HepG2 (cell line): ENCODE results near the gene MSI2. TPM values are rescaled to one million over a fixed set of nuclear protein-coding genes. Genes with fewer than 3 reads are reported as not detected.
A peak's percentile ranks its signal among the peaks of the same experiment; 100 is the strongest.

Source experiments
- CREBL2 ChIP-seq: sonication (generic); formaldehyde crosslinking; IDR thresholded peaks from 2 replicates; pipeline ENCODE4 v1.8.1; 2023; ENCODE audit warnings: missing genetic modification reagents, mild to moderate bottlenecking, borderline replicate concordance
- ETS1 ChIP-seq: sonication (generic); formaldehyde crosslinking; IDR thresholded peaks from 2 replicates; pipeline ENCODE4 v1.4.0; 2020; ENCODE audit warnings: missing genetic modification reagents
- NCOA1 ChIP-seq: sonication (generic); formaldehyde crosslinking; IDR thresholded peaks from 2 replicates; pipeline ENCODE4 v1.9.0; 2021; ENCODE audit warnings: missing genetic modification reagents
- NR1H2 ChIP-seq: sonication (generic); formaldehyde crosslinking; IDR thresholded peaks from 2 replicates; pipeline ENCODE4 v1.8.1; 2022; ENCODE audit warnings: low read depth, missing genetic modification reagents, borderline replicate concordance
- PHF21A ChIP-seq: sonication (generic); formaldehyde crosslinking; IDR thresholded peaks from 2 replicates; pipeline ENCODE4 v1.5.0; 2020; ENCODE audit warnings: mild to moderate bottlenecking, missing genetic modification reagents
- PTBP1 ChIP-seq: fragments of 200-400 bp; formaldehyde crosslinking; IDR thresholded peaks from 2 replicates; pipeline ENCODE4 v1.6.1; 2018; ENCODE audit warnings: low read length, low read depth; ENCODE audit not compliant: poor library complexity, severe bottlenecking
- RAD51 ChIP-seq: fragments of 450-650 bp; IDR thresholded peaks from 2 replicates; pipeline ENCODE4 v1.6.1; 2016; ENCODE audit warnings: borderline replicate concordance
- SP1 ChIP-seq, 2 experiments: fragments of 450-650 bp in 1 of 2; sonication (generic) in 1 of 2; formaldehyde crosslinking in 1 of 2; IDR thresholded peaks; 2 replicates each; pipeline versions ENCODE4 v1.4.0 to v1.6.1; 2016 to 2020; ENCODE audit warnings: missing genetic modification reagents in 1 of 2
- SRSF4 ChIP-seq: fragments of 200-400 bp; formaldehyde crosslinking; IDR thresholded peaks from one replicate; pipeline ENCODE4 v1.6.1; 2018; ENCODE audit warnings: mild to moderate bottlenecking, low read depth, low read length, moderate library complexity; ENCODE audit not compliant: poor library complexity, severe bottlenecking
- TBP ChIP-seq: sonication (generic); formaldehyde crosslinking; IDR thresholded peaks from 2 replicates; pipeline ENCODE4 v1.5.0; 2020; ENCODE audit warnings: missing genetic modification reagents
- UBTF ChIP-seq: sonication (generic); formaldehyde crosslinking; IDR thresholded peaks from 2 replicates; pipeline ENCODE4 v1.4.0; 2020; ENCODE audit warnings: mild to moderate bottlenecking, missing genetic modification reagents
- ZBTB20 ChIP-seq: sonication (generic); formaldehyde crosslinking; IDR thresholded peaks from 2 replicates; pipeline ENCODE4 v1.8.1; 2023; ENCODE audit warnings: missing genetic modification reagents, low read depth, mild to moderate bottlenecking, borderline replicate concordance
- ZMAT3 ChIP-seq: sonication (generic); formaldehyde crosslinking; conservative IDR thresholded peaks from 2 replicates; pipeline ENCODE4 v1.7.0; 2021; ENCODE audit warnings: missing genetic modification reagents
- ZNF383 ChIP-seq: sonication (generic); formaldehyde crosslinking; IDR thresholded peaks from 2 replicates; pipeline ENCODE4 v1.4.0; 2020; ENCODE audit warnings: missing genetic modification reagents, mild to moderate bottlenecking, borderline replicate concordance
- ZNF773 ChIP-seq: sonication (generic); formaldehyde crosslinking; IDR thresholded peaks from 2 replicates; pipeline ENCODE4 v1.4.0; 2020; ENCODE audit warnings: missing genetic modification reagents, borderline replicate concordance
- ZNF839 ChIP-seq: sonication (generic); formaldehyde crosslinking; IDR thresholded peaks from 2 replicates; pipeline ENCODE4 v1.4.0; 2020; ENCODE audit warnings: missing genetic modification reagents, mild to moderate bottlenecking, borderline replicate concordance
- ZSCAN12 ChIP-seq: sonication (generic); formaldehyde crosslinking; IDR thresholded peaks from 2 replicates; pipeline ENCODE4 v1.9.0; 2021; ENCODE audit warnings: mild to moderate bottlenecking, missing genetic modification reagents
- polyA plus RNA-seq, 8 experiments: library from polyadenylated mRNA; depleted of rRNA in 3 of 8; stranded (reverse) in 7 of 8; unstranded in 1 of 8; fragments of >200 nt; fragmentation: Illumina TruSeq in 4 of 8; extraction: Trizol in 4 of 8; gene quantifications; 2 replicates each; pipeline versions ENCODE4 v1.2.1 to v1.2.3, GENCODE V29; 2011 to 2016; ENCODE audit warnings: low read depth in 4 of 8, missing spikeins in 1 of 8, mixed read lengths in 1 of 8; ENCODE audit not compliant: insufficient read depth in 1 of 8
- total RNA-seq, 5 experiments: library from RNA; depleted of rRNA; stranded (reverse); fragments of >200 nt; fragmentation: Illumina TruSeq; extraction: Trizol; gene quantifications; 2 replicates each; pipeline ENCODE4 v1.2.3, GENCODE V29; 2016; ENCODE audit warnings: low read depth in 1 of 5
- TF ChIP-seq, protein P1 (sequence below): IDR thresholded peaks from 2 replicates; pipeline ENCODE4 v1.6.1; 2016; ENCODE audit warnings: missing compliant biosample characterization, missing genetic modification reagents, borderline replicate concordance
- TF ChIP-seq, protein P2 (sequence below): sonication (generic); formaldehyde crosslinking; IDR thresholded peaks from 2 replicates; pipeline ENCODE4 v1.4.0; 2020; ENCODE audit warnings: low read depth, missing genetic modification reagents
- TF ChIP-seq, protein P3 (sequence below): sonication (generic); formaldehyde crosslinking; IDR thresholded peaks from 2 replicates; pipeline ENCODE4 v1.4.0; 2020; ENCODE audit warnings: missing genetic modification reagents

The MSI2 gene
- total and polyA plus RNA-seq, 2 of the 13 experiments (the other 11 are each of a cell fraction or from before 2014, with no cell fraction given), result 77.5 to 78.4 TPM

DNA sequence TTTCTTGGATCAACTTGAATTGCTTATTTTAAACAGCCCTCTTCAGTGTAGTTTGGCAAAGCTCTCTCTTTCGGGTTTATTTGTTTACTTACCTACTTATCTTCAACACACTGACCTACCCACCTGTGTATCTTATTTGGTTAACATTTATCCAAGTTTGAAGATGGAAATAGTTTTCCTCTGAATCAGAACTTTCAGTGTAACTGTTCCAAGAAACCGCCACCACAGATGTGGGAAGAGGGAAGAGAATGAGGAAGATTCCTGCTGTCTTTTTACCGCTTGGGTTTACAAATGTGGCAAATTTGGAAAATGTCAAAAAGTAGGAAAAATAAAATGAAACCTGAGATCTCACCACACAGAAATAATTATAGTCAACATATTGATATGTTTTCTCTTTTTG, 115.8 kb downstream of the MSI2 start (continued):
- TF ChIP-seq PTBP1 (no peak), UBTF (CRISPR knock-in tag) (no peak), ZBTB20 (no peak), SRSF4 (no peak), RAD51 (no peak), NR1H2 (no peak), SP1 (IDR thresholded peaks at IDR 0.05) (no peak), SP1 (CRISPR knock-in tag; IDR thresholded peaks at IDR 0.05) (no peak), ZNF383 (CRISPR knock-in tag) (no peak), CREBL2 (CRISPR knock-in tag) (no peak), ETS1 (CRISPR knock-in tag) (no peak), ZNF839 (no peak), ZNF773 (CRISPR knock-in tag) (no peak), TBP (no peak), NCOA1 (no peak), ZSCAN12 (CRISPR knock-in tag) (no peak), ZMAT3 (CRISPR knock-in tag) (no peak), PHF21A (CRISPR knock-in tag) (no peak; the same call in 1 of the 2 replicates)
- TF ChIP-seq, protein P1, sequence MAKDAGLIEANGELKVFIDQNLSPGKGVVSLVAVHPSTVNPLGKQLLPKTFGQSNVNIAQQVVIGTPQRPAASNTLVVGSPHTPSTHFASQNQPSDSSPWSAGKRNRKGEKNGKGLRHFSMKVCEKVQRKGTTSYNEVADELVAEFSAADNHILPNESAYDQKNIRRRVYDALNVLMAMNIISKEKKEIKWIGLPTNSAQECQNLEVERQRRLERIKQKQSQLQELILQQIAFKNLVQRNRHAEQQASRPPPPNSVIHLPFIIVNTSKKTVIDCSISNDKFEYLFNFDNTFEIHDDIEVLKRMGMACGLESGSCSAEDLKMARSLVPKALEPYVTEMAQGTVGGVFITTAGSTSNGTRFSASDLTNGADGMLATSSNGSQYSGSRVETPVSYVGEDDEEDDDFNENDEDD (CRISPR knock-in tag), result no peak
- TF ChIP-seq, protein P2, sequence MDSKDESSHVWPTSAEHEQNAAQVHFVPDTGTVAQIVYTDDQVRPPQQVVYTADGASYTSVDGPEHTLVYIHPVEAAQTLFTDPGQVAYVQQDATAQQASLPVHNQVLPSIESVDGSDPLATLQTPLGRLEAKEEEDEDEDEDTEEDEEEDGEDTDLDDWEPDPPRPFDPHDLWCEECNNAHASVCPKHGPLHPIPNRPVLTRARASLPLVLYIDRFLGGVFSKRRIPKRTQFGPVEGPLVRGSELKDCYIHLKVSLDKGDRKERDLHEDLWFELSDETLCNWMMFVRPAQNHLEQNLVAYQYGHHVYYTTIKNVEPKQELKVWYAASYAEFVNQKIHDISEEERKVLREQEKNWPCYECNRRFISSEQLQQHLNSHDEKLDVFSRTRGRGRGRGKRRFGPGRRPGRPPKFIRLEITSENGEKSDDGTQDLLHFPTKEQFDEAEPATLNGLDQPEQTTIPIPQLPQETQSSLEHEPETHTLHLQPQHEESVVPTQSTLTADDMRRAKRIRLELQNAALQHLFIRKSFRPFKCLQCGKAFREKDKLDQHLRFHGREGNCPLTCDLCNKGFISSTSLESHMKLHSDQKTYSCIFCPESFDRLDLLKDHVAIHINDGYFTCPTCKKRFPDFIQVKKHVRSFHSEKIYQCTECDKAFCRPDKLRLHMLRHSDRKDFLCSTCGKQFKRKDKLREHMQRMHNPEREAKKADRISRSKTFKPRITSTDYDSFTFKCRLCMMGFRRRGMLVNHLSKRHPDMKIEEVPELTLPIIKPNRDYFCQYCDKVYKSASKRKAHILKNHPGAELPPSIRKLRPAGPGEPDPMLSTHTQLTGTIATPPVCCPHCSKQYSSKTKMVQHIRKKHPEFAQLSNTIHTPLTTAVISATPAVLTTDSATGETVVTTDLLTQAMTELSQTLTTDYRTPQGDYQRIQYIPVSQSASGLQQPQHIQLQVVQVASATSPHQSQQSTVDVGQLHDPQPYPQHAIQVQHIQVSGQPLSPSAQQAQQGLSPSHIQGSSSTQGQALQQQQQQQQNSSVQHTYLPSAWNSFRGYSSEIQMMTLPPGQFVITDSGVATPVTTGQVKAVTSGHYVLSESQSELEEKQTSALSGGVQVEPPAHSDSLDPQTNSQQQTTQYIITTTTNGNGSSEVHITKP, result no peak
- TF ChIP-seq, protein P3, sequence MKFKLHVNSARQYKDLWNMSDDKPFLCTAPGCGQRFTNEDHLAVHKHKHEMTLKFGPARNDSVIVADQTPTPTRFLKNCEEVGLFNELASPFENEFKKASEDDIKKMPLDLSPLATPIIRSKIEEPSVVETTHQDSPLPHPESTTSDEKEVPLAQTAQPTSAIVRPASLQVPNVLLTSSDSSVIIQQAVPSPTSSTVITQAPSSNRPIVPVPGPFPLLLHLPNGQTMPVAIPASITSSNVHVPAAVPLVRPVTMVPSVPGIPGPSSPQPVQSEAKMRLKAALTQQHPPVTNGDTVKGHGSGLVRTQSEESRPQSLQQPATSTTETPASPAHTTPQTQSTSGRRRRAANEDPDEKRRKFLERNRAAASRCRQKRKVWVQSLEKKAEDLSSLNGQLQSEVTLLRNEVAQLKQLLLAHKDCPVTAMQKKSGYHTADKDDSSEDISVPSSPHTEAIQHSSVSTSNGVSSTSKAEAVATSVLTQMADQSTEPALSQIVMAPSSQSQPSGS (CRISPR knock-in tag), result peak; percentile 84
